C4-2B (cell line): ENCODE results near the gene S100B.
"Not testable (repeated sequence)": the region's sequence is repeated elsewhere in the genome, so short reads cannot be mapped to it uniquely, and the experiment has no call there.

Experiments
- H3K27ac ChIP-seq: fragments of 450-650 bp; 2 replicates; pipeline ENCODE4 v1.5.1; 2017
- ZFX ChIP-seq: fragments of 450-650 bp; IDR thresholded peaks from 2 replicates; pipeline ENCODE4 v1.6.1; 2017
- TF ChIP-seq, protein P1 (sequence below): fragments of 450-650 bp; conservative IDR thresholded peaks from 2 replicates; pipeline ENCODE4 v1.5.1; 2017; ENCODE audit warnings: mild to moderate bottlenecking

The S100B gene

DNA sequence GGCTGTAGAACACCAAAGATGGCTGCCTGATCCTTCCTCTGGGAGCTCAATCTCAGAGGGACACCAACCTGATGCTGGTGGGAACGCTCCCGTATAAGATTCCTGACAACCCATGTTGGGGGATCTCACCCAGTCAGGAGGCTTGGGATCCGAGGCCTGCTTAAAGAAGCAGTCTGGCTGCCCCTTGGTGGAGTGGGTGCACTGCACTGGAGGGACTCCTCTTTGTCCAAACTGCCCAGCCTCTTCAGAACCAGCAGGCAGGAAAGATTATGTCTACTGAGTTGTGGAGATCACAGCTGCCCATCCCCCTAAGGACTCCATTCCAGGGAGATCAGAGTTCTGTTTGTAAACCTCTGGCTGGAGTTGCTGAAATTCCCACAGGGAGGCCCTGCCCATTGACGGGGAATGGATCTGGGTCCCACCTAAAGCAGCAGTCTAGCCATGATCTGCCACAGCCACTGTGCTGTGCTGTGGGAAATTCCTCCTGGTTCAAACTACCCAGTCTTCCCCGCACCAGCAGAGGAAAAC is 23.0 kb downstream of the S100B start:
- no peak overlapping the region for H3K27ac ChIP-seq

DNA sequence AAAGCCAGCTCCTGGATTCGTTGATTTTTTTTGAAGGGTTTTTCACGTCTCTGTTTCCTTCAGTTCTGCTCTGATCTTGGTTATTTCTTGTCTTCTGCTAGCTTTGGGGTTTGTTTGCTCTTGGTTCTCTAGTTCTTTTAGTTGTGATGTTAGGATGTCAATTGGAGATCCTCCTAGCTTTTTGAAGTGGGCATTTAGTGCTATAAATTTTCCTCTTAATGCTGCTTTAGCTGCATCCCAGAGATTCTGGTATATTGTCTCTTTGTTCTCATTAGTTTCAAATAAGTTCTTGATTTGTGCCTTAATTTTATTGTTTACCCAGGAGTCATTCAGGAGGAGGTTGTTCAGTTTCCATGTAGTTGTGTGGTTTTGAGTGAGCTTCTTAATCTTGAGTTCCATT is 25.5 kb downstream of the S100B start:
- not testable (repeated sequence) for H3K27ac ChIP-seq

More for the DNA sequence above, 23.0 kb downstream of the S100B start:
- TF ChIP-seq ZFX, result no peak
- TF ChIP-seq, protein P1, sequence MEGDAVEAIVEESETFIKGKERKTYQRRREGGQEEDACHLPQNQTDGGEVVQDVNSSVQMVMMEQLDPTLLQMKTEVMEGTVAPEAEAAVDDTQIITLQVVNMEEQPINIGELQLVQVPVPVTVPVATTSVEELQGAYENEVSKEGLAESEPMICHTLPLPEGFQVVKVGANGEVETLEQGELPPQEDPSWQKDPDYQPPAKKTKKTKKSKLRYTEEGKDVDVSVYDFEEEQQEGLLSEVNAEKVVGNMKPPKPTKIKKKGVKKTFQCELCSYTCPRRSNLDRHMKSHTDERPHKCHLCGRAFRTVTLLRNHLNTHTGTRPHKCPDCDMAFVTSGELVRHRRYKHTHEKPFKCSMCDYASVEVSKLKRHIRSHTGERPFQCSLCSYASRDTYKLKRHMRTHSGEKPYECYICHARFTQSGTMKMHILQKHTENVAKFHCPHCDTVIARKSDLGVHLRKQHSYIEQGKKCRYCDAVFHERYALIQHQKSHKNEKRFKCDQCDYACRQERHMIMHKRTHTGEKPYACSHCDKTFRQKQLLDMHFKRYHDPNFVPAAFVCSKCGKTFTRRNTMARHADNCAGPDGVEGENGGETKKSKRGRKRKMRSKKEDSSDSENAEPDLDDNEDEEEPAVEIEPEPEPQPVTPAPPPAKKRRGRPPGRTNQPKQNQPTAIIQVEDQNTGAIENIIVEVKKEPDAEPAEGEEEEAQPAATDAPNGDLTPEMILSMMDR, result no peak

DNA sequence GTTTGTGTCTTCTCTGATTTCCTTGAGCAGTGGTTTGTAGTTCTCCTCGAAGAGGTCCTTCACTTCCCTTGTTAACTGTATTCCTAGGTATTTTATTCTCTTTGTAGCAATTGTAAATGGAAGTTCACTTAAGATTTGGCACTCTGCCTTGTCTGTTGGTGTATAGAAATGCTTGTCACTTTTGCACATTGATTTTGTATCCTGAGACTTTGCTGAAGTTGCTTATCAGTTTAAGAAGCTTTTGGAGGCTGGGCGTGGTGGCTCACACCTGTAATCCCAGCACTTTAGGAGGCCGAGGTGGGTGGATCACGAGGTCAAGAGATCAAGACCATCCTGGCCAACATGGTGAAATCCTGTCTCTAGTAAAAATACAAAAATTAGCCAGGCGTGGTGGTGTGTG is 27.1 kb downstream of the S100B start:
- H3K27ac ChIP-seq, result not testable (repeated sequence)

DNA sequence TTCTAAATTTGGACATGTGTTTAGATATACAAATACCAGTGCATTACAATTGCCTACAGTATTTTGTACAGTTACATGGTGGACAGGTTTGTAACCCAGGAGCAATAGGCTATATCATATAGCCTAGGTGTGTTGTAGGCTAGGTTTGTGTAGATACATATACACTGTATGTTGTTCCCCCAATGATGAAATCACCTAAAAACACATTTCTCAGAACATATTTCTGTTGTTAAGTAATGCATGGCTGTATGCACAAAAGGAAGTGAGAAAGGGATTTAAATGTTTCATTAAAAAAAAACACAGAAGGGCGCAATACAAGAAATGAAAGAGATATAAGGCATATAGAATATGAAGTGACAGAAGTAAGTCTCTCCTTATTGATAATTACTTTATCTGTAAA is 32.0 kb downstream of the S100B start:
- H3K27ac ChIP-seq, result no peak overlapping the region
- TF ChIP-seq ZFX, result no peak
- TF ChIP-seq, protein P1, result no peak

DNA sequence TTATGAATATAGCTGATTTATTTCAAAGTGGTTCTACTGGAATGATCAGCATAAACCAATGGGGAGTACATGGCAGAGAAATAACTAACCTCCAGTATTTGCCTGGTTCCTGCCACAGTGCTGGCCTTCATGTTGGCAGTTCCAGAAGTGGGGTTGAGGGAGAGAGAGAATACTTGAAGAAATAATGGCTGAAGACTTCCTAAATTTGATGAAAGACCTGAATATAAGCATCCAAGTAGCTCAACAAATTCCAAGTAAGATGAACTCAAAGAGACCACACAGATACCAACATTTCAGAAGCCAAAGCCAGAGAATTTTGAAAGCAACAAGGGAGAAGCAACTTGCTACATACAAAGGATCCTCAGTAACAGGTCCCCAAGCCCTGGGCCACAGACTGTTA is 34.3 kb downstream of the S100B start:
- no peak overlapping the region for H3K27ac ChIP-seq

DNA sequence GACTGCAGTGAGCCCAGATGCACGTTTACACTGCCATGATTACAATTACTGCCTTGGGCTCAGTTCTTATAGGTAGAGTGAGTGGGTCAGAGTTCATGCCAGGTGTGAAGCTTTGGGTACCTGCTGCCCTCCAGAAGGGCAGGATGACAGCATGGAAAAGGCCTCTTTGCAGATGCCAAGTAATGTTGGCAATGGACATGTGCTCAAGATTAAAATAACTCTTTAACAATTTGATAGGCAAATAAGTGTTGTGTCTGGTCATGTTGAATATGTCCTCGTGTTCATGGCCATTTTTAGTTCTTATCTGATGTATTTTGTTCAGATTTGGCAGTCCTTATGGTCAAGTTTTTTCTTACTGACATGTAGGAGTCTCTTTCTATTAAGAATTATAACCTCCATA is 34.8 kb downstream of the S100B start:
- TF ChIP-seq, protein P1, result no peak
- no peak for TF ChIP-seq ZFX
- no peak overlapping the region for H3K27ac ChIP-seq

More for the DNA sequence above, 34.3 kb downstream of the S100B start:
- no peak for TF ChIP-seq ZFX
- TF ChIP-seq, protein P1, result no peak

DNA sequence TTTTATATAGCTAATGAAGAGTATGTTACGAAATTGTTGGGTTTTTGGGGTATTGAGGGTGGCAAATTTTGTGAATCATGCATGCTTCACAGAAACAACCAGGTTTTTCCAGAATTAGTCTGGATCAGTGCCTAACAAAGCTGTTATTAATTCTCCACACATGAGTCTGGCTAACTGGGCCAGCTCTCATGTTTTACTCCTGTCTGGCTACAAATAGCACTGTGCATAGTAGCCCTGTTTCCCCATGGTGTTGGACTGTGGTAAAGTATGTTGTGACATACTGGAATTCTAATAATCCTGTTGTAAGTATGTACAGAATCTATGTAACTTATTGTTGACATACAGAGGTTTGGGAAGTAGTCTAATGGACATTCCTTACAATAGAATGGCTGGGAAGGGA is 35.8 kb downstream of the S100B start:
- TF ChIP-seq, protein P1, result no peak
- no peak for TF ChIP-seq ZFX
- no peak overlapping the region for H3K27ac ChIP-seq

DNA sequence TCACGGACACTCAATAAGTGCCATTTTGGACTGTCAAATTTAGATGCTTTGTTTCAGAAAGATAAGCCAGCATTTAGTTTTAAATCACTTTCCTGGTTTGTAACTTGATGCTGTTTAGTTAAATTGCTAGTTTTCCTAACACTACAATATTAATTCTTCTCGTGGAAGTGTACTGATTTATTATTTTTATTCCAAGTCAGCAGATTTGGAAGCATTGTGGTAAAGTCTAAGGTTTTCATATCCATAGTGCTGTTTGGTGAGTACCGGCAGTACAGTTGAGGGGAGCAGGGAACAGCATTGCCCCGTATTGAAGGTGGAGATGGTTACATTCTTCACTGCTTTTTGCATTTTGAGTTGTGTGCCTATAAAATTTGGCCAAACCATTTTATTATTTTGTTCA is 36.3 kb downstream of the S100B start:
- H3K27ac ChIP-seq, result peak overlapping the region; percentile 10; the same call in 1 of the 2 replicates
- no peak for TF ChIP-seq ZFX
- TF ChIP-seq, protein P1, result no peak
